NK-92 (cell line): ENCODE data around the gene MYOCD.
"Not testable (repeated sequence)": the region's sequence is repeated elsewhere in the genome, so short reads cannot be mapped to it uniquely, and the experiment has no call there.

Source experiments
- DNase-seq: peaks from one replicate; lab custom pipeline; 2025; ENCODE audit not compliant: unreplicated experiment; lab: John Stamatoyannopoulos, UW

MYOCD gene

GRCh38 chr17:12665263-12666210 lies at the start of gene MYOCD:
MYOCD (plus strand) TSS chr17:12665890; CDS start chr17:12666189, 299 bp downstream.
- no peak for DNase-seq

GRCh38 chr17:12616161-12616560 lies 49.5 kb upstream of the MYOCD start:
- no peak for DNase-seq

- no peak for DNase-seq
Measured at GRCh38 chr17:12618557-12618956, 47.1 kb upstream of the MYOCD start.

GRCh38 chr17:12619459-12620199 lies 46.1 kb upstream of the MYOCD start:
- no peak for DNase-seq

- DNase-seq = no peak
Measured at GRCh38 chr17:12620200-12620720, 45.4 kb upstream of the MYOCD start.

- no peak for DNase-seq
Measured at GRCh38 chr17:12622726-12623125, 43.0 kb upstream of the MYOCD start.

GRCh38 chr17:12623220-12623848 lies 42.4 kb upstream of the MYOCD start:
- no peak for DNase-seq

- no peak for DNase-seq
Measured at GRCh38 chr17:12624211-12624610, 41.5 kb upstream of the MYOCD start.

- DNase-seq = no peak
Measured at GRCh38 chr17:12625092-12625491, 40.6 kb upstream of the MYOCD start.

GRCh38 chr17:12627177-12627629 lies 38.5 kb upstream of the MYOCD start:
- no peak for DNase-seq

- DNase-seq = no peak
Measured at GRCh38 chr17:12627781-12628451, 37.8 kb upstream of the MYOCD start.

- DNase-seq = no peak
Measured at GRCh38 chr17:12631076-12631475, 34.6 kb upstream of the MYOCD start.

GRCh38 chr17:12632785-12633184 lies 32.9 kb upstream of the MYOCD start:
- DNase-seq = no peak

GRCh38 chr17:12634789-12635414 lies 30.8 kb upstream of the MYOCD start:
- no peak for DNase-seq

- not testable (repeated sequence) for DNase-seq
Measured at GRCh38 chr17:12635996-12636395, 29.7 kb upstream of the MYOCD start.

GRCh38 chr17:12637015-12637414 lies 28.7 kb upstream of the MYOCD start:
- no peak for DNase-seq

- no peak for DNase-seq
Measured at GRCh38 chr17:12637745-12638651, 27.7 kb upstream of the MYOCD start.

- no peak for DNase-seq
Measured at GRCh38 chr17:12640364-12640763, 25.3 kb upstream of the MYOCD start.

GRCh38 chr17:12641084-12641483 lies 24.6 kb upstream of the MYOCD start:
- no peak for DNase-seq
